DMS79 treated with DMSO at 0.1 percent for 48 hours (cell line): ENCODE data around the gene YKT6.
A peak's percentile ranks its signal among the peaks of the same experiment; 100 is the strongest.
"Not testable (repeated sequence)": the region's sequence is repeated elsewhere in the genome, so short reads cannot be mapped to it uniquely, and the experiment has no call there.

ENCODE experiments used
- DNase-seq: peaks from one replicate; lab custom pipeline; 2025; lab: John Stamatoyannopoulos, UW

The YKT6 gene

GRCh38 chr7:44193011-44193802 lies 7.6 kb upstream of the YKT6 start:
- DNase-seq: no peak

GRCh38 chr7:44194069-44194468 lies 6.7 kb upstream of the YKT6 start:
- DNase-seq: no peak

- DNase-seq: no peak
These were observed 6.1 kb upstream of the YKT6 start for GRCh38 chr7:44194562-44195145.

GRCh38 chr7:44195889-44196288 lies 4.9 kb upstream of the YKT6 start:
- no peak for DNase-seq

- DNase-seq: peak; percentile 40
These were observed 4.3 kb upstream of the YKT6 start for GRCh38 chr7:44196450-44196872.

GRCh38 chr7:44197474-44197873 lies 3.3 kb upstream of the YKT6 start:
- no peak for DNase-seq

GRCh38 chr7:44200163-44200562 lies 615 bp upstream of the YKT6 start:
- DNase-seq: not testable (repeated sequence)

- DNase-seq: no peak
These were observed 1.0 kb downstream of the YKT6 start for GRCh38 chr7:44201813-44202212.

- DNase-seq: no peak
These were observed 5.2 kb downstream of the YKT6 start for GRCh38 chr7:44206008-44206407.

- DNase-seq: no peak
These were observed 7.3 kb downstream of the YKT6 start for GRCh38 chr7:44208085-44208484.

GRCh38 chr7:44210107-44210506 lies 9.3 kb downstream of the YKT6 start:
- no peak for DNase-seq

GRCh38 chr7:44211126-44211675 lies 10.4 kb downstream of the YKT6 start:
- no peak for DNase-seq

- no peak for DNase-seq
These were observed 11.2 kb downstream of the YKT6 start for GRCh38 chr7:44212018-44212417.

GRCh38 chr7:44212581-44213184 lies 11.9 kb downstream of the YKT6 start:
- no peak for DNase-seq

GRCh38 chr7:44213206-44213876 lies 12.6 kb downstream of the YKT6 start:
- DNase-seq: no peak

- DNase-seq: no peak
These were observed 13.2 kb downstream of the YKT6 start for GRCh38 chr7:44213877-44214388.

- peak; percentile 68 for DNase-seq
These were observed 14.8 kb downstream of the YKT6 start for GRCh38 chr7:44215531-44215930.

- peak; percentile 76 for DNase-seq
These were observed 15.2 kb downstream of the YKT6 start for GRCh38 chr7:44216019-44216418.

- DNase-seq: no peak
These were observed 15.9 kb downstream of the YKT6 start for GRCh38 chr7:44216521-44217222.

GRCh38 chr7:44217223-44217714 lies 16.5 kb downstream of the YKT6 start:
- no peak for DNase-seq

GRCh38 chr7:44217852-44218402 lies 17.1 kb downstream of the YKT6 start:
- DNase-seq: no peak
